ENCODE data around the gene EXOC6B.

GRCh38 chr2:72439892-72440291 is 385.9 kb downstream of the EXOC6B start:
- TF ChIP-seq EZH2 (IDR thresholded peaks at IDR 0.05; ENCODE audit: insufficient read depth, poor library complexity, severe bottlenecking) (no peak), EZH2phosphoT487 (IDR thresholded peaks at IDR 0.05; ENCODE audit: insufficient read depth, low read depth) (no peak)
